ENCODE results near the gene MGMT.

GRCh38 chr10:129780901-129781795 lies 314.1 kb downstream of the MGMT start:
- TF ChIP-seq CTCF (IDR thresholded peaks at IDR 0.05; ENCODE audit: low read length) (no peak), EZH2 (optimal IDR thresholded peaks at IDR 0.05; ENCODE audit: low read depth, low read length) (no peak), EZH2phosphoT487 (IDR thresholded peaks at IDR 0.05; ENCODE audit: low read length) (no peak)
